Femur (tissue), 1 donor: ENCODE measurements around the gene MAMDC4.

Experiments used
- DNase-seq: peaks from one replicate; pipeline ENCODE4 v3.0.0-alpha.2; 2017

MAMDC4 gene

GRCh38 chr9:136896027-136896426 lies 43.9 kb downstream of the MAMDC4 start:
- DNase-seq, result no peak

DNA sequence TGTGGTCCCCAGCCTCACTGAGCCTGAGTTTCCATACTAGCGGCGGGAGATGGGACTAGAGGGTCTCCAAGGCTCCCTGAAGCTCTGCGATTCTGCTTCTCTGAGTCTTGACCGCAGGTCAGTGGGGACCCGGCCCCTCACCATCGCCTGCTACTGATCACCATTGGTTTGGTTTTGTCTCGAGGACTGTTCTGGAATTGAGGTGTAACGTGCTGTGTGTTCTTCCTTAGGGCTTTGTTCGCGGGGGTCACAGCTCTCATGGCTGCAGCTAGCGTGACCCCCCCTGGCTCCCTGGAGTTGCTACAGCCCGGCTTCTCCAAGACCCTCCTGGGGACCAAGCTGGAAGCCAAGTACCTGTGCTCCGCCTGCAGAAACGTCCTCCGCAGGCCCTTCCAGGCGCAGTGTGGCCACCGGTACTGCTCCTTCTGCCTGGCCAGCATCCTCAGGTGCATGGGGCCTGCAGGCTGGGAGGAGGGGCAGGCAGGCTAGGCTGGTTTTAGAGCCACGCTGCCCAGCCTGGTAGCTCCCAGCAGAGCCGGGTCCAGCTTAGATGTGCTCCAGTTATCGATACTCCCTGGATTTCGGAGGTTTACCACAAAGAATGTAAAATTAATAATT lies 46.4 kb downstream of the MAMDC4 start:
- DNase-seq, result no peak

- no peak for DNase-seq
Observed at GRCh38 chr9:136899196-136899595, 47.0 kb downstream of the MAMDC4 start.

GRCh38 chr9:136900556-136900955 lies 48.4 kb downstream of the MAMDC4 start:
- no peak for DNase-seq

GRCh38 chr9:136900988-136901515 lies 48.9 kb downstream of the MAMDC4 start:
- DNase-seq, result no peak

DNA sequence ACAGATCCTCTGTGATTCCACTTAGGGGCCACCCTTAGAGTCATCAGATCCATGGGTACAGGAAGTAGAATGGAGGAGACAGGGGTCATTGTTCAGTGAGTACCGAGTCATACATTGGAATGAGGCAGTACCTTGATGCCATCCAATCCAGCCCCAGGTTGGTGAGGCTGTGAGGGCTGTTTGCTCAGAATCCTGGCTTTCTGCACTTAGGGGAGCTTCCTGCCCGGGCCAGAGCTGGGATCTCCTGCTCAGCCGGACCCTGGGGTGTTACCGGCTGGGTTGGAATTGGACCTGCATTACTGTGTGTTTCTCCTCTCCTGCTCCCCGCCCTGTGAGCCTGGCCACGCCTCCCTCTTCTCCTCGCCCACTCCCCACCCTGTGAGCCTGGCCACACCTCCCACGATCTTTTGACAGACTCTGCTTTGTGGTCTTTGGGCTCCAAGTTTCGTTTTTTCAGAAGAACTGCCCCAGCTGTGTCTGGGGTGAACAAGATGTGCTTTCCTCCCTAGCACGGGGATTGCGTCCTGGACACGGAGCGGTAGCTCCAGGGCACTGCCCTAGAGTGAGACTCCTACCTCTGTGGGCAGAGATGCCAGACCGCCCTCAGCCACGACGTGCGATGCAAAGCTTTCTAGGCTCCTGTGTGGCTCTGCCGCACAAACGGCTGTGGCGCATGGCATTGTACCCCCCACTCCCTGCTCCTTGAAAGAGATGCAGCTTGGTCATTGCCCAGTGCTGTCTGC lies 49.5 kb downstream of the MAMDC4 start:
- DNase-seq, result no peak

GRCh38 chr9:136902259-136902821 lies 50.2 kb downstream of the MAMDC4 start:
- DNase-seq, result peak; percentile 44

DNA sequence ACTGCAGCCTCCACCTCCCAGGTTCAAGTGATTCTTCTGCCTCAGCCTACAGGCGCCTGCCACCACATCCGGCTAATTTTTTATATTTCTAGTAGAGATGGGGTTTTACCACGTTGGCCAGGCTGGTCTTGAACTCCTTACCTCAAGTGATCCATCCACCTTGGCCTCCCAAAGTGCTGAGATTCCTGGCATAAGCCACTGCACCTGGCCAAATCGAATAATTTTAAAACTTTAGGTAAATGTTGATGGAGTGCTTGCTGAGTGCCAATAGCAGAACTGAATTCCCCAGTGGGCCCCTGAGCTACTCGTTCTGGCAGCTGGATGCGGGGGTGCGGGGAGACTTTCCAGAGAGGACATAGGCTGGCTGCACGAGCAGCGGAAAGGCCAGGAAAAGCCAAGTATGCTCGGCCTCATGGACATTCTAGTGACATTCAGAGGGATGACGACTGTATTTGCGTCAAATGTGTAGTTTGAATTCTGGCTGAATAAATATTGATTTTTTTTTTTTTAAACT lies 51.0 kb downstream of the MAMDC4 start:
- DNase-seq, result no peak

GRCh38 chr9:136906266-136906665 lies 54.1 kb downstream of the MAMDC4 start:
- no peak for DNase-seq

GRCh38 chr9:136907011-136907914 lies 55.1 kb downstream of the MAMDC4 start:
- no peak for DNase-seq
